ENCODE data around the gene CERK. TPM values are rescaled to one million over a fixed set of nuclear protein-coding genes. Genes with fewer than 3 reads are reported as not detected.

CERK gene
- polyA plus RNA-seq, 3 donors from 2014 or later: 31.1 to 59.4 (median 38.9) TPM

- H3K27me3 Mint-ChIP-seq (ENCODE audit: low read depth in 3 of 3): peaks cover 0 to 4% (median 2%) of the 10 kb centered on the region in 3 donors
- DNase-seq: no peak
- no peaks in the 10 kb centered on the region for H3K9me3 Mint-ChIP-seq
- H3K4me3 Mint-ChIP-seq: no peak overlapping the region
- peaks cover 24 to 48% (median 37%) of the 10 kb centered on the region in 3 donors for H3K36me3 Mint-ChIP-seq
- peaks cover 0 to 3% of the 10 kb centered on the region in 2 donors for H3K4me1 Mint-ChIP-seq
- peak overlapping the region in 2 of 6 donors; percentile 19 to 57 for H3K27ac Mint-ChIP-seq
These were observed 30.1 kb downstream of the CERK start for GRCh38 chr22:46707827-46708570.

- no peak overlapping the region for H3K27ac Mint-ChIP-seq
- no peak for DNase-seq
- H3K4me3 Mint-ChIP-seq: no peak overlapping the region
- peaks cover 0 to 4% (median 2%) of the 10 kb centered on the region in 3 donors for H3K27me3 Mint-ChIP-seq (ENCODE audit: low read depth in 3 of 3)
- peaks cover 0 to 3% of the 10 kb centered on the region in 2 donors for H3K4me1 Mint-ChIP-seq
- no peaks in the 10 kb centered on the region for H3K9me3 Mint-ChIP-seq
- H3K36me3 Mint-ChIP-seq: peaks cover 24 to 50% (median 34%) of the 10 kb centered on the region in 3 donors
These were observed 30.7 kb downstream of the CERK start for GRCh38 chr22:46707305-46707704.

GRCh38 chr22:46706060-46706459, 32.0 kb downstream of the CERK start:
- H3K4me3 Mint-ChIP-seq: no peak overlapping the region
- H3K27ac Mint-ChIP-seq: peak overlapping the region in 3 of 6 donors; percentile 31 to 52 (median 48)
- H3K9me3 Mint-ChIP-seq: no peaks in the 10 kb centered on the region
- peaks cover 18 to 38% (median 26%) of the 10 kb centered on the region in 3 donors for H3K36me3 Mint-ChIP-seq
- H3K27me3 Mint-ChIP-seq (ENCODE audit: low read depth in 3 of 3): peaks cover 0 to 4% (median 2%) of the 10 kb centered on the region in 3 donors
- peaks cover 0 to 2% of the 10 kb centered on the region in 2 donors for H3K4me1 Mint-ChIP-seq
- DNase-seq: no peak

GRCh38 chr22:46703996-46704370, 34.1 kb downstream of the CERK start:
- Mint-ChIP-seq H3K27me3 (ENCODE audit: low read depth in 3 of 3) (peaks cover 0 to 4% (median 2%) of the 10 kb centered on the region in 3 donors), H3K27ac (no peak overlapping the region), H3K36me3 (peaks cover 9 to 34% (median 21%) of the 10 kb centered on the region in 3 donors), H3K9me3 (no peaks in the 10 kb centered on the region), H3K4me3 (no peak overlapping the region), H3K4me1 (peaks cover 0 to 2% of the 10 kb centered on the region in 2 donors)
- no peak for DNase-seq

GRCh38 chr22:46703171-46703995, 34.7 kb downstream of the CERK start:
- peak overlapping the region in 1 of 6 donors; percentile 2 for H3K27ac Mint-ChIP-seq
- H3K36me3 Mint-ChIP-seq: peaks cover 9 to 33% (median 22%) of the 10 kb centered on the region in 3 donors
- H3K9me3 Mint-ChIP-seq: no peaks in the 10 kb centered on the region
- H3K27me3 Mint-ChIP-seq (ENCODE audit: low read depth in 3 of 3): peaks cover 0 to 4% (median 2%) of the 10 kb centered on the region in 3 donors
- DNase-seq: no peak
- no peak overlapping the region for H3K4me3 Mint-ChIP-seq
- H3K4me1 Mint-ChIP-seq: peaks cover 0 to 2% of the 10 kb centered on the region in 2 donors

DNA sequence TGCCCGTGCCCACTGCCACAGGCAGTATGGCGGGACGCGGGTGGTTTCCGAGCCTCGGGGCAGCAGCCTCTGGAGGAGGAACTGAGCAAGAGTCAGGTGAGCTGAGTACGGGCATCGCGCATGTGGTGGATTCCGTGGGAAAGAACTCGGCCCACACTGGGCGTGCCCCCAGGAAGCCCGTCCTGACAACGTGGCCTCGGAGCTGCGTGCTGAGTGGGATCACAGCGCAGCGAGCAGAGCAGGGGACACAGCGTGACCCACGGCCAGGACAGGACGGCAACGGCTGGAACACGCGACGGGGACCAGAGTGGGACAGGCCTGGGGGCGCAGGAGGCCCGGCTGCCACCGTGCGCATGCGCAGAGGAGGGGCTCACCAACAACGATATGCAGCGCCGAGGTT, 36.8 kb downstream of the CERK start:
- peaks cover 7 to 26% (median 18%) of the 10 kb centered on the region in 3 donors for H3K36me3 Mint-ChIP-seq
- H3K27ac Mint-ChIP-seq: no peak overlapping the region
- peaks cover 0 to 1% (median 0%) of the 10 kb centered on the region in 3 donors for H3K27me3 Mint-ChIP-seq (ENCODE audit: low read depth in 3 of 3)
- DNase-seq: no peak
- H3K9me3 Mint-ChIP-seq: no peaks in the 10 kb centered on the region
- H3K4me3 Mint-ChIP-seq: no peak overlapping the region
- peaks cover 0 to 2% of the 10 kb centered on the region in 2 donors for H3K4me1 Mint-ChIP-seq

DNA sequence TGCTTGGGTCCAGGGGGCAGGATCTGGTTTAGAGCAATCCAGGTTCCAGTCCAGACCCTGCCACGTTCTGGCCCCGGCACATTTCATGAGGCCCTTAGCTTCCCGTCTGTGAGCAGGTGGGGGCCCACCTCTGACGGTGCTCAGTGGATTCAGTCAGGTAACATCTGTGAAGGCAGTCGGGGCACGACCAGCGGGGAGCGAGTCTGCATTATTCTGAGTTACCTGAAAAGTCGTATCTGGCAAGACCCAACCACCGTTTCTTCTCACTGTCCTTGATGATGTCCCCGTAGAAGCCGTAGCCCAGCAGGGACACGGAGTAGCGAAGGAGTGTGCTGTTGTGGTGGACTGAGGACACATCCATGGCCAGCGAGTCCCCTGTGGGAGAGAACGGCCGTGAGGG, 39.0 kb downstream of the CERK start:
- Mint-ChIP-seq H3K9me3 (no peaks in the 10 kb centered on the region), H3K27ac (no peak overlapping the region), H3K4me1 (no peaks in the 10 kb centered on the region), H3K36me3 (peaks cover 0 to 24% (median 12%) of the 10 kb centered on the region in 3 donors), H3K4me3 (no peak overlapping the region), H3K27me3 (ENCODE audit: low read depth in 3 of 3) (no peaks in the 10 kb centered on the region)
- DNase-seq: no peak

DNA sequence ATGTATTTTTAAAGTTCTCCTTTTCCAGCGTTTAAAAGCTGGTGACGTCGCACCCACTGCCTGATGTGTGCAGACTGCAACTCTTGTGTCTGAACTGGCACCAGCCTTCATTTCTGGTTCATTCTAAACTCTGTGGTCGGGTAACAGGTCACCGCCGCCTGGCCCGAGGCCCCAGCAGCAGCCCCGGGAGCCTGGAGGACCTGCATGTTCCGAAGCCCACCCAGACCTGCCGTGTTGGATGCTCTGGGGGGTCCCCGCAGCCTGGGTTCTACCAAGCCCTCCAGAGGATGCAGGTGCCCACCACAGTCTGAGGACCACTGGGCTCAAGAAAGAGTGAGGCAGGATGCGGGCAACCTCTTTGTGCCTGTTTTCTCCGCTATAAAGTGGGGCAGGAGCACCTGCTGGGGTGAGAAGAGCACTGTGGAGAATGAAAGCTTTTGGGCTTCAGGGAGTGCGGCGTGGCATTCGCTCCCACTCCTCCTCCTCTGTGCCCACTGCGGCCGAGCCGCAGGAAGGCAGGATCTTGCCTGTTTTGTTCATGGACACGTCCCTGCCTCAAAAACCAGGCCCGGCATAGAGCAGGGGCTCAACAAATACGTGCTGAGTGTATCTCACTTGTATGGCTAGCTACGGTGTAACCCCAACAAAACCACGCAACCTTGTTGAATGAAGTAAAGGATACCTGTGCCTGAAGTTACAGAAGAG, 40.1 kb downstream of the CERK start:
- H3K9me3 Mint-ChIP-seq: no peaks in the 10 kb centered on the region
- no peaks in the 10 kb centered on the region for H3K4me1 Mint-ChIP-seq
- H3K36me3 Mint-ChIP-seq: peaks cover 0 to 28% (median 12%) of the 10 kb centered on the region in 3 donors
- H3K27ac Mint-ChIP-seq: no peak overlapping the region
- no peak for DNase-seq
- no peak overlapping the region for H3K4me3 Mint-ChIP-seq
- no peaks in the 10 kb centered on the region for H3K27me3 Mint-ChIP-seq (ENCODE audit: low read depth in 3 of 3)

DNA sequence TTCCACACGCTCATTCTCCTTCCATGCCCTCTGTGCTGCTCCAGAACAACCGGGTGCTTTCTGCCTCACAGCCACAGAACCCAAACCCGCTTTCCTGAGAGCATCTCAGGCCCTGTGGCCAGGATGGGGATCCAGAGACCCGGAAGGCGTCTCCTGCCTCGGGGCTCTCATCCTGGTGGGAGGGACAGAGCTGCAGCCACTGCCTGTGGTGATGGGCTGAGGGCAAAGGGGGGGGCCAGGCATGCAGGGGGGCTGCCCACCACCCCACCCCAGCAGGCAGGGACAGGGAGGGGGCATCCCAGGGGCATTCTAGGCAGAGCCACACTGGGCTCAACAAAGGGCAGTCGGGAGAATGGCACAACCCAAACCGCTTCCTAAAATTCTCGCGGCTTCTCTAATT, 41.4 kb downstream of the CERK start:
- peaks cover 0 to 1% (median 0%) of the 10 kb centered on the region in 3 donors for H3K27me3 Mint-ChIP-seq (ENCODE audit: low read depth in 3 of 3)
- H3K9me3 Mint-ChIP-seq: no peaks in the 10 kb centered on the region
- H3K27ac Mint-ChIP-seq: no peak overlapping the region
- H3K36me3 Mint-ChIP-seq: peaks cover 0 to 24% (median 12%) of the 10 kb centered on the region in 3 donors
- no peak for DNase-seq
- H3K4me1 Mint-ChIP-seq: no peaks in the 10 kb centered on the region
- no peak overlapping the region for H3K4me3 Mint-ChIP-seq

DNA sequence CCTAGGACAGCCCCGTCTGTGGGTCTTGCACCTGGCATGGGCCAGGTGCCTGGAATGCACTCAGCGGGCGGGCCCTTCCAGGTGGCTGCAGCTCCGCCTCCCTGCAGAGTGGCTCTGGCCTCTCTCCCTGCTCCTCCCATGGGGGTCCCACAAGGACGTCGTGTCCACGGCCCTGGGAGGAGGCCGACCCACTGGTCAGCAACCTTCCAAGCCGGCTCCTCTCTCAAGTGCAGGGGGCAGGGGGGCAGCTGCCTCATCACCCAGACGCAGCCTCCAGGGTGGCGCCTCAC, 41.9 kb downstream of the CERK start:
- Mint-ChIP-seq H3K4me3 (no peak overlapping the region), H3K27ac (no peak overlapping the region), H3K4me1 (no peaks in the 10 kb centered on the region), H3K36me3 (peaks cover 0 to 27% (median 12%) of the 10 kb centered on the region in 3 donors), H3K9me3 (no peaks in the 10 kb centered on the region), H3K27me3 (ENCODE audit: low read depth in 3 of 3) (peaks cover 0 to 1% (median 0%) of the 10 kb centered on the region in 3 donors)
- no peak for DNase-seq

DNA sequence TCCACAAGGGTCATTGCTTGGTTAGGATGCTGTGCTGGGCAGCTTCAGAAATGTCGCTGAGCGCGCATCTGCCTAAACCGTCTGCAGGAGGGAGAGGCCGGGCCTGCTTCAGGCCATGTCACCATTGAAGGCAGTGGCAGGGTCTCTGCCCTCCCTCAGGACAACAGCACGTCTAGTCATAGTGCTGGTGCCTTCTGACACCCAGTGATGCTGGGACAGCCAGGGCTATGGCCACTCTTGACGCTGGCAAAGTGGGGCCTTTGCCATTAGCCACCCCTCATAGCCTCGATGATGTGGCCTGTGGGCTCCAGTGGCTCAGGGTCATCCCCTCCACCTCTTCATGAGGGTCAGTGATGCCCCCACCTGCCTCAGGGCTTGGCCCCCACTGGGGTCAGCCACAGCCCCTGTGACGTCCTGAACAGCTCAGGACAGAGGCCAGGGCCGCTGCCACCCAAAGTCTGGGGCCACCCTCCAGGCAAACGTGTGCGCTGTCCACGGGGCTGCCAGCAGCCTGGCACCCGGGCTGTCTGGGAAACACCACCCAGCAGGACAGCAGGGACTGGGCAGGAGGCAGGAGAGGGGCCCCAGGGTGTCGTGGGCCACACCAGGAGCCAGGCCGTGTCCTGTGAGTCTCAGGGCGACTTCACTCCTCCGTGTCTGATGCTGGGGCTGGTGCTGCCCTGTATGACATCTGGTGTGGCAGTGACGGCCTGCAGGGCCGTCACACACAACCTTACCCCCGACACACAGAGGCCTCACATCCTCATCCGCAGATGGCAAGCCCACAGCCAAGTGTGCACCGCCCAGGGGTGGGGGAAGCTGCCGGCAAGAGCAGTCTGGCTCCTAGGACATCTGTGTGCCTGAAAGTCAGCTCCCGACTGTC, 42.5 kb downstream of the CERK start:
- no peak for DNase-seq
- H3K4me3 Mint-ChIP-seq: no peak overlapping the region
- no peaks in the 10 kb centered on the region for H3K9me3 Mint-ChIP-seq
- H3K27ac Mint-ChIP-seq: peak overlapping the region in 1 of 6 donors; percentile 56
- peaks cover 0 to 1% (median 0%) of the 10 kb centered on the region in 3 donors for H3K27me3 Mint-ChIP-seq (ENCODE audit: low read depth in 3 of 3)
- peaks cover 0 to 32% (median 15%) of the 10 kb centered on the region in 3 donors for H3K36me3 Mint-ChIP-seq
- no peaks in the 10 kb centered on the region for H3K4me1 Mint-ChIP-seq

GRCh38 chr22:46694416-46695170, 43.5 kb downstream of the CERK start:
- no peaks in the 10 kb centered on the region for H3K9me3 Mint-ChIP-seq
- H3K36me3 Mint-ChIP-seq: peaks cover under 1 to 35% (median 18%) of the 10 kb centered on the region in 3 donors
- H3K4me3 Mint-ChIP-seq: no peak overlapping the region
- H3K4me1 Mint-ChIP-seq: no peaks in the 10 kb centered on the region
- no peak for DNase-seq
- peaks cover 0 to 1% (median 0%) of the 10 kb centered on the region in 3 donors for H3K27me3 Mint-ChIP-seq (ENCODE audit: low read depth in 3 of 3)
- H3K27ac Mint-ChIP-seq: peak overlapping the region in 2 of 6 donors; percentile 23 to 56
